ENCODE measurements around the gene PAEP.

- TF ChIP-seq ZNF274 (IDR thresholded peaks at IDR 0.05; ENCODE audit: low read depth, low read length) = no peak
- no peak for TF ChIP-seq SUZ12 (IDR thresholded peaks at IDR 0.05; ENCODE audit: extremely low read depth, insufficient read depth, insufficient read length)
- no peak for TF ChIP-seq YY1 (IDR thresholded peaks at IDR 0.05; ENCODE audit: insufficient read depth, insufficient read length)
Measured at GRCh38 chr9:135524130-135524861, 37.3 kb upstream of the PAEP start.
